C4-2B (cell line): Measurements from ENCODE around the gene ACTBL2.

Experiments used
- ZFX ChIP-seq: fragments of 450-650 bp; IDR thresholded peaks from 2 replicates; pipeline ENCODE4 v1.6.1; 2017
- TF ChIP-seq, protein P1 (sequence below): fragments of 450-650 bp; conservative IDR thresholded peaks from 2 replicates; pipeline ENCODE4 v1.5.1; 2017; ENCODE audit warnings: mild to moderate bottlenecking

DNA sequence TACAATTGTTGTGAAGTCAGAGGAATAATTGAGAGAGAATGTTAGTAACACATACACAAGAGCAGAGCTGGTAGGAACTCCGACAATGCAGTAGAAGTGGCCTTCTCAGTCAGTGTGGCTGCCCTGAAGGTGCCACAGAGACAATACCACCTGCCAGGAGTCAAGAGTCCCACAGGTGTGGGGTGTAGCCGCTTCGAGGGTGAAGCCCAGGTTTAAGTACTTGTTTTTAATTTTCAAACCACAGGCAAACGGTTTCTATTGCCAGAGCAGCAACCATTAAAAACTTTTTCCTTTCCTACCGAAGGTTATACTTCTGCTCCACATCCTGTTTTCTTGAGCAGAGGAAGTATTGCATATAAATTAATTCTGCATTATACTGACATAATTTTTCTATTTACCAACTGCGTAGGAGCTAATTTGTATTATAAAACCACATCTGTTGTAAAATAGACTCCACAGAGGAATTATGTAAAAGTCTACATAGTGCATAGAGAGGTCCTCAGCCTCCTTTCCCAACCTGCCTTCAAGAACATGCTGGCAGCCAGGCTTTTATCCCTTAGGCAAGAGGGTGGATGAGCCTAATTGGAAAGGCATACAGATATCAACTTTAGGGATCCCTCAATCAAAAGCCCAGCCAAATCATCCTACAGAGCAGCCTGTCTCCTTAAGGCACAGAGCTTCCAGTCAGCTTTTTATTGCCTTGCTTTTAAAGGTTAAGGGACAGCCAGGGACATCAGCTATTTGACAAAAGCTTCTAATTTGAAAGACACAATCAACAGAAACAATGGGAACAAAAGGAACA lies 12.9 kb upstream of the ACTBL2 start:
- TF ChIP-seq, protein P1, sequence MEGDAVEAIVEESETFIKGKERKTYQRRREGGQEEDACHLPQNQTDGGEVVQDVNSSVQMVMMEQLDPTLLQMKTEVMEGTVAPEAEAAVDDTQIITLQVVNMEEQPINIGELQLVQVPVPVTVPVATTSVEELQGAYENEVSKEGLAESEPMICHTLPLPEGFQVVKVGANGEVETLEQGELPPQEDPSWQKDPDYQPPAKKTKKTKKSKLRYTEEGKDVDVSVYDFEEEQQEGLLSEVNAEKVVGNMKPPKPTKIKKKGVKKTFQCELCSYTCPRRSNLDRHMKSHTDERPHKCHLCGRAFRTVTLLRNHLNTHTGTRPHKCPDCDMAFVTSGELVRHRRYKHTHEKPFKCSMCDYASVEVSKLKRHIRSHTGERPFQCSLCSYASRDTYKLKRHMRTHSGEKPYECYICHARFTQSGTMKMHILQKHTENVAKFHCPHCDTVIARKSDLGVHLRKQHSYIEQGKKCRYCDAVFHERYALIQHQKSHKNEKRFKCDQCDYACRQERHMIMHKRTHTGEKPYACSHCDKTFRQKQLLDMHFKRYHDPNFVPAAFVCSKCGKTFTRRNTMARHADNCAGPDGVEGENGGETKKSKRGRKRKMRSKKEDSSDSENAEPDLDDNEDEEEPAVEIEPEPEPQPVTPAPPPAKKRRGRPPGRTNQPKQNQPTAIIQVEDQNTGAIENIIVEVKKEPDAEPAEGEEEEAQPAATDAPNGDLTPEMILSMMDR: no peak
- no peak for TF ChIP-seq ZFX
